IMR-90 (cell line): ENCODE results near the gene AP3B1. TPM values are rescaled to one million over a fixed set of nuclear protein-coding genes. Genes with fewer than 3 reads are reported as not detected.

Experiments
- ATAC-seq: fragments of 200-7000 bp; cut with Tn5 transposase; 2 replicates; pipeline ENCODE4 v1.9.1; 2020; ENCODE audit warnings: low read depth, mild to moderate bottlenecking, moderate library complexity
- BruUV-seq: library from RNA; stranded (reverse); fragments of 400-500 nt; replicated peaks from 2 replicates; lab custom pipeline; 2021; lab: Mats Ljungman, UMichigan
- CTCF ChIA-PET: fragments of 300-600 bp; formaldehyde crosslinking; extraction: SDS; loops from one replicate; lab custom pipeline; 2021; ENCODE audit warnings: antibody characterized with exemption; lab: Yijun Ruan, JAX
- POLR2A ChIA-PET: fragments of 300-600 bp; sonication (Branson Sonifier 250); formaldehyde crosslinking; loops from one replicate; lab custom pipeline; 2022; ENCODE audit warnings: antibody characterized with exemption; ENCODE audit not compliant: unreplicated experiment; lab: Charles Lee
- DNase-seq: peaks from one replicate; pipeline ENCODE4 v3.0.0; 2013
- H2AFZ ChIP-seq: replicated peaks from 2 replicates; pipeline ENCODE3; 2013; ENCODE audit warnings: low read length, mild to moderate bottlenecking; ENCODE audit not compliant: poor library complexity
- H2AK5ac ChIP-seq: 2 replicates; pipeline ENCODE4 v1.6.1; 2013; ENCODE audit warnings: low read depth, low read length, inconsistent platforms
- H2AK9ac ChIP-seq: replicated peaks from 2 replicates; pipeline ENCODE3; 2013; ENCODE audit warnings: mild to moderate bottlenecking, low read depth, low read length, moderate library complexity; ENCODE audit not compliant: poor library complexity
- H2BK120ac ChIP-seq: 2 replicates; pipeline ENCODE4 v1.6.1; 2013; ENCODE audit warnings: low read depth, low read length, inconsistent platforms
- H2BK15ac ChIP-seq: 3 replicates; pipeline ENCODE4 v1.6.1; 2013; ENCODE audit warnings: low read depth, low read length, inconsistent platforms
- H2BK20ac ChIP-seq: 2 replicates; pipeline ENCODE4 v1.6.1; 2013; ENCODE audit warnings: low read depth, mild to moderate bottlenecking, inconsistent platforms, low read length, moderate library complexity
- H2BK5ac ChIP-seq: 2 replicates; pipeline ENCODE4 v1.6.1; 2013; ENCODE audit warnings: mild to moderate bottlenecking, low read depth, low read length, inconsistent platforms; ENCODE audit not compliant: poor library complexity, severe bottlenecking
- H3K14ac ChIP-seq: replicated peaks from 2 replicates; pipeline ENCODE4 v1.6.1; 2013; ENCODE audit warnings: low read depth, low read length, inconsistent platforms
- H3K18ac ChIP-seq: 2 replicates; pipeline ENCODE4 v1.6.1; 2013; ENCODE audit warnings: low read depth, low read length, control low read depth
- H3K23ac ChIP-seq: 2 replicates; pipeline ENCODE4 v1.6.1; 2013; ENCODE audit warnings: low read depth, low read length, inconsistent platforms
- H3K27ac ChIP-seq: 2 replicates; pipeline ENCODE4 v1.5.1; 2013; ENCODE audit warnings: mild to moderate bottlenecking, control low read depth, low read length; ENCODE audit not compliant: insufficient read depth
- H3K27me3 ChIP-seq: 2 replicates; pipeline ENCODE4 v1.6.1; 2013; ENCODE audit warnings: low read length; ENCODE audit not compliant: control insufficient read depth, insufficient read depth
- H3K36me3 ChIP-seq: 2 replicates; pipeline ENCODE4 v1.6.1; 2013; ENCODE audit warnings: low read length, mixed read lengths; ENCODE audit not compliant: control insufficient read depth, insufficient read depth
- H3K4ac ChIP-seq: 2 replicates; pipeline ENCODE4 v1.6.1; 2013; ENCODE audit warnings: low read depth, low read length, inconsistent platforms
- H3K4me1 ChIP-seq: 2 replicates; pipeline ENCODE4 v1.6.1; 2013; ENCODE audit warnings: low read length, mixed read lengths; ENCODE audit not compliant: control insufficient read depth, insufficient read depth
- H3K4me2 ChIP-seq: 2 replicates; pipeline ENCODE4 v1.6.1; 2013; ENCODE audit warnings: low read depth, mild to moderate bottlenecking, control low read depth, low read length, moderate library complexity
- H3K4me3 ChIP-seq: 2 replicates; pipeline ENCODE4 v1.5.1; 2013; ENCODE audit warnings: low read depth, mild to moderate bottlenecking, control low read depth, low read length, moderate library complexity; ENCODE audit not compliant: insufficient read depth
- H3K56ac ChIP-seq: 2 replicates; pipeline ENCODE4 v1.6.1; 2013; ENCODE audit warnings: low read length, inconsistent platforms; ENCODE audit not compliant: insufficient read depth; ENCODE audit errors: extremely low read depth
- H3K79me1 ChIP-seq, 2 experiments: 2 replicates each; pipeline ENCODE4 v1.6.1; 2013; ENCODE audit warnings: low read length in 2 of 2, inconsistent platforms in 1 of 2, low read depth in 1 of 2
- H3K9ac ChIP-seq: 2 replicates; pipeline ENCODE4 v1.6.1; 2013; ENCODE audit warnings: low read depth, low read length, control low read depth
- H3K9me1 ChIP-seq: 2 replicates; pipeline ENCODE4 v1.6.1; 2013; ENCODE audit warnings: low read length, inconsistent platforms; ENCODE audit not compliant: insufficient read depth
- H3K9me3 ChIP-seq: 2 replicates; pipeline ENCODE4 v1.6.1; 2013; ENCODE audit warnings: low read length; ENCODE audit not compliant: control insufficient read depth, insufficient read depth
- H4K20me1 ChIP-seq: 2 replicates; pipeline ENCODE4 v1.6.1; 2013; ENCODE audit warnings: low read length, inconsistent platforms; ENCODE audit not compliant: insufficient read depth
- H4K5ac ChIP-seq: 2 replicates; pipeline ENCODE4 v1.6.1; 2013; ENCODE audit warnings: mild to moderate bottlenecking, low read depth, low read length, control low read depth
- H4K8ac ChIP-seq, 2 experiments: 2 replicates each; pipeline ENCODE4 v1.6.1; 2013; ENCODE audit warnings: low read depth in 2 of 2, low read length in 2 of 2, control low read depth in 1 of 2, inconsistent platforms in 1 of 2
- H4K91ac ChIP-seq: 2 replicates; pipeline ENCODE4 v1.6.1; 2013; ENCODE audit warnings: low read depth, low read length, inconsistent platforms; ENCODE audit not compliant: insufficient read depth
- CEBPB ChIP-seq: IDR thresholded peaks from 2 replicates; pipeline ENCODE4 v1.6.1; 2012; ENCODE audit warnings: low read depth, low read length, improper control_type of control experiment
- CHD1 ChIP-seq: IDR thresholded peaks from 2 replicates; pipeline ENCODE4 v1.6.1; 2012; ENCODE audit warnings: low read depth, low read length, improper control_type of control experiment
- ELK1 ChIP-seq: fragments of 150-350 bp; IDR thresholded peaks from 2 replicates; pipeline ENCODE4 v1.6.1; 2016; ENCODE audit warnings: low read depth, mild to moderate bottlenecking, low read length, moderate library complexity, borderline replicate concordance
- FOS ChIP-seq: fragments of 150-350 bp; IDR thresholded peaks from 2 replicates; pipeline ENCODE4 v1.6.1; 2016; ENCODE audit warnings: low read depth, low read length
- MAFK ChIP-seq: IDR thresholded peaks from 2 replicates; pipeline ENCODE4 v1.6.1; 2012; ENCODE audit warnings: low read depth, low read length, improper control_type of control experiment
- MXI1 ChIP-seq: IDR thresholded peaks from 2 replicates; pipeline ENCODE4 v1.6.1; 2012; ENCODE audit warnings: low read depth, mild to moderate bottlenecking, low read length, moderate library complexity, borderline replicate concordance
- NFE2L2 ChIP-seq: fragments of 150-350 bp; IDR thresholded peaks from 2 replicates; pipeline ENCODE4 v1.6.1; 2016; ENCODE audit warnings: low read depth, mild to moderate bottlenecking, low read length
- POLR2A ChIP-seq: IDR thresholded peaks from 2 replicates; pipeline ENCODE4 v1.6.1; 2012; ENCODE audit warnings: mild to moderate bottlenecking, low read depth, low read length
- RCOR1 ChIP-seq: IDR thresholded peaks from 2 replicates; pipeline ENCODE4 v1.6.1; 2012; ENCODE audit warnings: mild to moderate bottlenecking, low read length, improper control_type of control experiment; ENCODE audit not compliant: insufficient replicate concordance
- SMC3 ChIP-seq: fragments of 150-350 bp; IDR thresholded peaks from 2 replicates; pipeline ENCODE4 v1.6.1; 2016; ENCODE audit warnings: low read depth, mild to moderate bottlenecking, antibody characterized with exemption, low read length, moderate library complexity
- USF2 ChIP-seq: fragments of 150-350 bp; IDR thresholded peaks from 2 replicates; pipeline ENCODE4 v1.6.1; 2017; ENCODE audit warnings: mild to moderate bottlenecking, antibody characterized with exemption, low read length, low read depth
- WGBS, 2 experiments: methylation state at CpG; one replicate each; pipeline versions ENCODE4 v1.1.5 to v1.1.7; 2013; ENCODE audit warnings: missing lambda C conversion rate in 2 of 2; ENCODE audit not compliant: insufficient read length in 1 of 2; ENCODE audit errors: extremely low coverage in 2 of 2; 5-methylcytosine and 5-hydroxymethylcytosine counted together
- dilution Hi-C: fragments of 300-500 bp; cut with HindIII; formaldehyde crosslinking; loops from one replicate; pipeline ENCODE4 v1.14.3; 2018; ENCODE audit warnings: low sequenced_read_pairs; ENCODE audit not compliant: unreplicated experiment
- in situ Hi-C: fragments of 300-500 bp; cut with MboI; formaldehyde crosslinking; loops from 3 replicates; pipeline ENCODE4 v1.14.3; 2019; ENCODE audit warnings: low sequenced_read_pairs, inconsistent platforms, mixed read lengths
- intact Hi-C: fragments of 100-400 bp; cut with micrococcal nuclease; formaldehyde crosslinking; loops from 2 replicates; pipeline ENCODE4 v1.10.0; 2022
- polyA plus RNA-seq, 3 experiments: library from polyadenylated mRNA; depleted of rRNA; stranded (reverse); fragments of >200 nt; gene quantifications; 2 replicates each; pipeline ENCODE4 v1.2.3, GENCODE V29; 2012; ENCODE audit warnings: low replicate concordance in 1 of 3
- total RNA-seq: library from RNA; depleted of rRNA; stranded (reverse); fragments of >200 nt; gene quantifications from 2 replicates; pipeline ENCODE4 v1.2.3, GENCODE V29; 2012

AP3B1 gene
- total and polyA plus RNA-seq, 2 of the 4 experiments (the other 2 are of a cell fraction) = 33.1 to 59.0 TPM

- dilution Hi-C loops = no loop called here
These were observed 73.0 kb downstream of the AP3B1 start for GRCh38 chr5:78221467-78221866.

More at GRCh38 chr5:78221467-78221866, 73.0 kb downstream of the AP3B1 start:
- in situ Hi-C loops = no loop called here
- DNase-seq = no peak
- Histone ChIP-seq H3K9me1 (no peaks in the 10 kb centered on the region), H2BK120ac (no peak overlapping the region), H3K36me3 (peaks cover 6% of the 10 kb centered on the region; the same call in 1 of the 2 replicates), H2BK5ac (no peak overlapping the region), H3K27ac (no peak overlapping the region), H2BK20ac (no peak overlapping the region), H2BK15ac (no peak overlapping the region), H4K8ac (no peak overlapping the region), H2AK9ac (no peak overlapping the region), H3K4ac (no peak overlapping the region), H3K4me1 (no peaks in the 10 kb centered on the region), H3K9me3 (peaks cover 2% of the 10 kb centered on the region; the same call in 1 of the 2 replicates), H4K91ac (no peak overlapping the region), H4K20me1 (no peaks in the 10 kb centered on the region), H3K9ac (no peak overlapping the region), H3K56ac (no peak overlapping the region), H4K5ac (no peak overlapping the region), H3K79me1 (peaks cover 5 to 19% of the 10 kb centered on the region in 2 experiments), H3K18ac (no peak overlapping the region), H3K27me3 (no peaks in the 10 kb centered on the region), H2AK5ac (no peak overlapping the region), H3K23ac (no peak overlapping the region), H3K4me2 (no peak overlapping the region), H3K14ac (no peak overlapping the region), H3K4me3 (no peak overlapping the region), H2AFZ (no peak overlapping the region)
- no peak for TF ChIP-seq ELK1
- TF ChIP-seq USF2 = no peak
- TF ChIP-seq POLR2A = no peak
- no peak for TF ChIP-seq SMC3
- no peak for TF ChIP-seq CHD1
- TF ChIP-seq NFE2L2 = no peak
- TF ChIP-seq CEBPB = no peak
- no peak for TF ChIP-seq FOS
- TF ChIP-seq MXI1 = no peak
- no peak for TF ChIP-seq MAFK
- no peak for TF ChIP-seq RCOR1
- intact Hi-C loops = loop anchor here (1.0 kb wide), 1 partner anchor 45 kb away; no protein-coding TSS in a partner anchor
- CTCF ChIA-PET = interaction anchor here (1.4 kb wide), 1 partner anchor 47 kb away, joined by 3 read pairs; no protein-coding TSS in a partner anchor
- BruUV-seq = no TSS peak
- POLR2A ChIA-PET = no interaction called here
- no peak for ATAC-seq
- 100% methylated on average over 1 of the region's 1 CpG; no CpG with 5 or more reads in 1 of the 2 experiments for WGBS, 2 experiments
